NCI-H1417 treated with DMSO at 0.1 percent for 48 hours (cell line): ENCODE measurements around the gene PBOV1.

Experiments
- DNase-seq: peaks from one replicate; lab custom pipeline; 2025; lab: John Stamatoyannopoulos, UW

The PBOV1 gene

DNA sequence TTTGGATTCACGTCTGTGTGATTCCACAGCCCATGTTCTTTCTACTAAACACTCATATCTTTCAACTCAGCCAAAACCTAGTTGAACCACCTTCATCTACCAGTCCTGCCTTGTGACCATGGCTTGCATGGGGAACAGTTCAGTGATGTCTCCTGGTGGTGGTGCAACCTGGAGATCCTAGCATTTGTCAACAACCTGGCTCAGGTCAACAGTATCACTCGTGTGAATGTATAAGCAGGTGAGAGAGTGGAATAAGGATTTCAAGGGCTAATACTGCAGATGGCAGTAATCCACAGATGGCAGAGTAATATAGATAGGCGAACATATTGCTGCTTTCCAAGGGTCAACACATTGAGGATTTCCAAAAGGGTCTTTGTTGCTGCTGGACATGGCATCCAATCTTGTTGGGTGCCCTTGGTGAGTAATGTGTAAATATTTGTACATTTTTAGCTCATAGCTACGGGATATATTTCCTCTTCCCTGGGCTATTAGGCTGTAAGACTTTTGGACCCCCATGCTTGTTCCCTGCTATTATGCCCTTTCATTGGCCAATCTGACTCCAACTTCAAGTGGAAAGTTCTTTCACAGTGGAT is 13.4 kb downstream of the PBOV1 start:
- no peak for DNase-seq

DNA sequence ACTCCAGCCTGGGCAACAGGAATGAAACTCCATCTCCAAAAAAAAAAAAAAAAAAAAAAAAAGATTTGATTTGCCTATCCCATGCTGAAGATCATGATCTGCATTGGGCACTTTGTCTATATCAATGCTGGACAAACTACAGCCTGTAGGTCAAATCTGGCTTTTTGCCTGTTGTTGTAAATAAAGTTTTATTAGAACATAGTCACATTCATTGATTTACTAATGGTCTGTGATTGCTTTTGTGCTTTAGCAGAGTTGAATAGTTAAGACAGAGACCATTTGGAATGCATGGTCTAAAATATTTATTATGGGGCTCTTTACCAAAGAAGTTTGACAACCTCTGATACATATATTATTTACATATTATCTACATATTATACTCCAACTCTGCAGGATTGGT is 14.0 kb downstream of the PBOV1 start:
- DNase-seq, result no peak

GRCh38 chr6:138203315-138203714 is 15.0 kb downstream of the PBOV1 start:
- DNase-seq, result no peak

- DNase-seq, result no peak
Measured at GRCh38 chr6:138201836-138202235, 16.5 kb downstream of the PBOV1 start.

GRCh38 chr6:138198430-138199091 is 19.7 kb downstream of the PBOV1 start:
- no peak for DNase-seq

GRCh38 chr6:138197570-138197969 is 20.7 kb downstream of the PBOV1 start:
- DNase-seq, result no peak

DNA sequence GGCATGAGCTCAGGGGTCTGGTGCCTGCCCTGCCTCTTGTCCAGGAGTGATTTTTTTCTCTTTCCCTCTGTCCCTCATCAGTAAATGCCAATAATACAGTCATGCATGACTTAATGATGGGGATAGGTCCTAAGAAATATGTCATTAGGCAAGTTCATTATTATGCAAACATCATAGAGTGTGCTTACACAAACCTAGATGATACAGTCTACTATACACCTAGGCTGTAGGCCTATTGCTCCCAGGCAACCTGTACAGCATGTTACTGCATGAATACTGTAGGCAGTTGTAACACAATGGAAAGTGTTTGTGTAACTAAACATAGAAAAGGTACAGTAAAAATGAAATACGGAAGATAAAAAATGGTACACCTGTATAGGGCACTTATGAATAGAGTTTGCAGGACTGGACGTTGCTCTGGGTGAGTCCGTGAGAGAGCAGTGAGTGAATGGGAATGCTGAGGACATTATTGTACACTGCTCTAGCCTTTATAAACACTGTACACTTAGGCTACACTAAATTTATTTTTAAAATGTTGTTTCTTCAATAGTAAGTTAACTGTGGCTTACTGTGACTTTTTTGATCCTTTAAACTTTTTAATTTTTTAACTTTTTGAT is 22.1 kb downstream of the PBOV1 start:
- no peak for DNase-seq

DNA sequence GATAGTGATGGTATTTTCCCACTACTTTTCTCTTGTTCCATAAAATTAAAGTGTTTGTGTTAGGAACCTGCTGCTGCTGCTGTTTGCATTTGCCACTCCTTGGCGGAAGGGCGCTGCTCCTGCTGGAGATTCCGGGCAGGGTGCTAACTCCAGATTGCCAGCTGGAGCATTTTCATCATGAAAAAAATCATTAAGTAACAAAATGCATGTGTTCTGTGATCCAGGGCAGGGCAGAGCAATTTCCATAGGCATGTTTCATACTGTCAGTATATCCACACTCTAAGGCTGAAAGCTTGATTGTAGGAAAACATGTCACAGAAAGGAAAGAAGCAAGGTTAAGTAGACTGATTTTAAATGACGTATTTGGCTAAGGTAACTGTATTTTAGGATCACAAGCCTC is 24.0 kb downstream of the PBOV1 start:
- DNase-seq, result no peak

DNA sequence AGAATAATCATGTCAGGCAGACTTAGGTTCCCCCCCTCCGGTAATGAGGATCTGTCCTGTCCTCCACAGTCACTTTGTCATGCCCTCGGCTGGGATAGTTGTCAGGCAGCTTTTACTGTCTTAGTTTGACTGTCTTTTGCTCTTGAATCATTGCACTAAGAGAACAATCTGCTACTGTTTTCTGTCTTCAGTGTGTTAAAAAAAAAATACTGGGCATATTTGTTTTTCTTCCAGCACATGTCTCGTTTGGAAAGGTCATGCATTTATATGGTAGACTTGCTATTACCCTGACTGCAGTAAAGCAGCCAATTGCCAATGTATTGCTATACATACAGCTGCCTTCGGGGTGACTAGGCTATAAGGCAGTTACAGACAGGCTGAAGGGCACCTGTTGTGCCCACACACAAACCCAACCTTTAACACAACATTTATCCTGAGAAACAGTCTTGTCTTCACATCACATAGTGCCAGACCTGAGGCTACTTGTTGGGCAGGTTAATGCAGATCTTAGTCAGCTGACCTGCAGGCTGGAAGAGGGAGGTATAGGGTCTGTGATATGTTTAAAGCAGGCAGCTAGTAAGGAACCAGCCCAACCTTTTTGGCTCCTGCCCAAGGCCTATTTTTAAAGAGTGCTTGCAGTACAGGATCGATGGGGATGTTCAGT is 29.9 kb downstream of the PBOV1 start:
- DNase-seq, result no peak

DNA sequence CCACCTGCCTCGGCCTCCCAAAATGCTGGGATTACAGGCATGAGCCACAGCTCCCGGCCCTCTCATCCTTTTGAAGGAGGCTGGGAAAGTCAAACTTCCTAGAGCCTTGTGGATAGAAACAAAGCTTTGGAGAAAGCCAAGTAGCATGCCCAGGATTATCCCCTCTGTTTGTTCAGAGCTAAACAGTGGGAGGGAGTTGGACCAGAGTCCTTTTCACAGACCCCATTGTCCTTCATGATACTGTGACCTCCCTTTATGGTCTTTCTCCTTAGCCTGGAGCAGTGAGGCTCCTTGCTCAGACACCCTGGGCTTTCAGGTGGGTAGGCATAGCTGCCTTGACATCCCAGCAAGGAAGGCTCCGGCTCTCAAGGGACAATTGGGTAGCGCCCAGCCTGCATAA is 31.1 kb downstream of the PBOV1 start:
- DNase-seq, result no peak

DNA sequence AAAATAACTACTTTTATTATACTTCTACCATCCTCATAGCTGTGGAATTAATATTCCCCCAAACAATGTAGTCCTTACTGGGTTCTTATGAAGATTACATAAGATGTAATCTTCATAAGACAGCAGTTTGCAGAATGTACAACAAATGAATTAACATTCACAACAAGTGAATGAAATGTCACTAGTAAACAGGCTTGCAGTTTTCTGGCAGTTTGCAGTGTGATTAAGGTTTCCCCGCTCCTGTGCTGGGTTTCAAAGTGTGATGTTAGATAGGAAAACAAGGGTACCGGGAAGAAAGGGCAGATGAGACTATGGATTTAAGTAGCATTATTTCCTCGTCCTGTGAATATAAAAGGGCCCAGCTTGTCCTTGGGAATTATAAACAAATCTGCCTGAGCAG is 34.1 kb downstream of the PBOV1 start:
- no peak for DNase-seq

GRCh38 chr6:138183790-138184134 is 34.5 kb downstream of the PBOV1 start:
- DNase-seq, result no peak

GRCh38 chr6:138182939-138183789 is 35.1 kb downstream of the PBOV1 start:
- peak; percentile 75 for DNase-seq

GRCh38 chr6:138176652-138177232 is 41.5 kb downstream of the PBOV1 start:
- DNase-seq, result no peak

DNA sequence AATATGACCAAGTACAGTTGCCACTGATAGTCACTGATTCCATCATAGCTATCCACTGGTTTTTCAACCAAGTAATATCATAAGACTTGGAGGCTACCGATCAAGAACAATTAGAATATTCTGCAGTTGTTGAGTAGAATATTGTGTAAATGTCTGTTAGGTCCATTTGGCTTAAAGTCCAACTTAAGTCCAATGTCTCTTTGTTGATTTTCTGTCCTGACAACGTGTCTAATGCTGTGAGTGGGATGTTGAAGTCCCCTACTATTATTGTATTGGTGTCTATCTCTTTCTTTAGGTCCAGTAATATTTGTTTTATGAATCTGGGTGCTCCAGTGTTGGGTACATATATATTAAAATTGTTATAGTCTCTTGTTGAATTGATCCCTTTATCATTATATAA is 42.7 kb downstream of the PBOV1 start:
- no peak for DNase-seq
